ENCODE data around the gene SEZ6L2. TPM values are rescaled to one million over a fixed set of nuclear protein-coding genes. Genes with fewer than 3 reads are reported as not detected.

The SEZ6L2 gene
- total and polyA plus RNA-seq, 2 of the 13 experiments (the other 11 are each of a cell fraction or from before 2014, with no cell fraction given): 14.9 to 16.9 TPM

DNA sequence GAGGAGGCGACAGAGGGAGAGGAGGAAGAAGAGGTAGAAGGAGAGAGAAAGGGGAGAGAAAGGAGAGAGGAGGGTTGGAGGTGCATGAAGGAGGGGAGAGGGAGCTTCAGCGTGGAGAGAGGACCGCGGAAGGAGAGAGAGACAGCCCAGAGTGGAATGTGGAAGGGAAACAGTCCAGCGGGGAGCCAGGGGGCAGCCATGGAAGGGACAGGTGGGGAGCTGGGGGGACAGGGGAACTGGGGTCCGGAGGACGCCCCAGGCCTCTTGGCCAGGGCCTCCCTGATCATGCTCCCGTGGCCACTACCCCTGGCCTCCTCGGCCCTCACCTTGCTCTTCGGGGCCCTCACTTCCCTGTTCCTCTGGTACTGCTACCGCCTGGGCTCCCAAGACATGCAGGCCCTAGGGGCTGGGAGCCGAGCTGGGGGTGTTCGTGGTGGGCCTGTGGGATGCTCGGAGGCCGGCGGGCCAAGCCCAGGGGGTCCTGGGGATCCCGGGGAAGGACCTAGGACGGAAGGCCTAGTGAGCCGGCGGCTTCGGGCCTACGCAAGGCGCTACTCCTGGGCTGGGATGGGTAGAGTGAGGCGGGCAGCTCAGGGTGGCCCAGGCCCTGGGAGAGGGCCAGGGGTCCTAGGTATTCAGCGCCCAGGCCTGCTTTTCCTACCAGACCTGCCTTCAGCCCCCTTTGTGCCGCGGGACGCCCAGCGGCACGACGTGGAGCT is 1.7 kb upstream of the SEZ6L2 start (continued):
- TF ChIP-seq, protein P1, sequence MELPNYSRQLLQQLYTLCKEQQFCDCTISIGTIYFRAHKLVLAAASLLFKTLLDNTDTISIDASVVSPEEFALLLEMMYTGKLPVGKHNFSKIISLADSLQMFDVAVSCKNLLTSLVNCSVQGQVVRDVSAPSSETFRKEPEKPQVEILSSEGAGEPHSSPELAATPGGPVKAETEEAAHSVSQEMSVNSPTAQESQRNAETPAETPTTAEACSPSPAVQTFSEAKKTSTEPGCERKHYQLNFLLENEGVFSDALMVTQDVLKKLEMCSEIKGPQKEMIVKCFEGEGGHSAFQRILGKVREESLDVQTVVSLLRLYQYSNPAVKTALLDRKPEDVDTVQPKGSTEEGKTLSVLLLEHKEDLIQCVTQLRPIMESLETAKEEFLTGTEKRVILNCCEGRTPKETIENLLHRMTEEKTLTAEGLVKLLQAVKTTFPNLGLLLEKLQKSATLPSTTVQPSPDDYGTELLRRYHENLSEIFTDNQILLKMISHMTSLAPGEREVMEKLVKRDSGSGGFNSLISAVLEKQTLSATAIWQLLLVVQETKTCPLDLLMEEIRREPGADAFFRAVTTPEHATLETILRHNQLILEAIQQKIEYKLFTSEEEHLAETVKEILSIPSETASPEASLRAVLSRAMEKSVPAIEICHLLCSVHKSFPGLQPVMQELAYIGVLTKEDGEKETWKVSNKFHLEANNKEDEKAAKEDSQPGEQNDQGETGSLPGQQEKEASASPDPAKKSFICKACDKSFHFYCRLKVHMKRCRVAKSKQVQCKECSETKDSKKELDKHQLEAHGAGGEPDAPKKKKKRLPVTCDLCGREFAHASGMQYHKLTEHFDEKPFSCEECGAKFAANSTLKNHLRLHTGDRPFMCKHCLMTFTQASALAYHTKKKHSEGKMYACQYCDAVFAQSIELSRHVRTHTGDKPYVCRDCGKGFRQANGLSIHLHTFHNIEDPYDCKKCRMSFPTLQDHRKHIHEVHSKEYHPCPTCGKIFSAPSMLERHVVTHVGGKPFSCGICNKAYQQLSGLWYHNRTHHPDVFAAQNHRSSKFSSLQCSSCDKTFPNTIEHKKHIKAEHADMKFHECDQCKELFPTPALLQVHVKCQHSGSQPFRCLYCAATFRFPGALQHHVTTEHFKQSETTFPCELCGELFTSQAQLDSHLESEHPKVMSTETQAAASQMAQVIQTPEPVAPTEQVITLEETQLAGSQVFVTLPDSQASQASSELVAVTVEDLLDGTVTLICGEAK (IDR thresholded peaks at IDR 0.05): no peak
- TF ChIP-seq, protein P1 (CRISPR knock-in tag; IDR thresholded peaks at IDR 0.05): peak; percentile 37; the same call in 1 of the 2 replicates
- peak; percentile 53; the same call in 1 of the 2 replicates for TF ChIP-seq YEATS2 (CRISPR knock-in tag; IDR thresholded peaks at IDR 0.05; ENCODE audit: borderline replicate concordance)
- TF ChIP-seq SSRP1 (CRISPR knock-in tag; IDR thresholded peaks at IDR 0.05): no peak
- TF ChIP-seq, protein P2, sequence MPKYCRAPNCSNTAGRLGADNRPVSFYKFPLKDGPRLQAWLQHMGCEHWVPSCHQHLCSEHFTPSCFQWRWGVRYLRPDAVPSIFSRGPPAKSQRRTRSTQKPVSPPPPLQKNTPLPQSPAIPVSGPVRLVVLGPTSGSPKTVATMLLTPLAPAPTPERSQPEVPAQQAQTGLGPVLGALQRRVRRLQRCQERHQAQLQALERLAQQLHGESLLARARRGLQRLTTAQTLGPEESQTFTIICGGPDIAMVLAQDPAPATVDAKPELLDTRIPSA (CRISPR knock-in tag; IDR thresholded peaks at IDR 0.05; ENCODE audit: borderline replicate concordance): peak; percentile 58
- TF ChIP-seq ZNF180 (CRISPR knock-in tag; IDR thresholded peaks at IDR 0.05; ENCODE audit: borderline replicate concordance, low read depth): 0 out of 2 replicates have a peak, but pooled peaks have one; percentile 10
- peak; percentile 51 for TF ChIP-seq AGO1 (IDR thresholded peaks at IDR 0.05; ENCODE audit: low read depth, low read length, poor library complexity, severe bottlenecking)
- peak; percentile 92 for TF ChIP-seq PHF8 (CRISPR knock-in tag; IDR thresholded peaks at IDR 0.05)

Data from HepG2 (cell line).